Measurements from ENCODE around the gene SPATA20.

SPATA20 gene

GRCh38 chr17:50547035-50547735 is at the start of gene SPATA20:
Gene SPATA20 (plus strand): TSS chr17:50547174. CDS start chr17:50547209, 35 bp downstream.
- peak; percentile 91 for DNase-seq

- no peak for DNase-seq
Measured at GRCh38 chr17:50498021-50498874, 48.7 kb upstream of the SPATA20 start.

DNA sequence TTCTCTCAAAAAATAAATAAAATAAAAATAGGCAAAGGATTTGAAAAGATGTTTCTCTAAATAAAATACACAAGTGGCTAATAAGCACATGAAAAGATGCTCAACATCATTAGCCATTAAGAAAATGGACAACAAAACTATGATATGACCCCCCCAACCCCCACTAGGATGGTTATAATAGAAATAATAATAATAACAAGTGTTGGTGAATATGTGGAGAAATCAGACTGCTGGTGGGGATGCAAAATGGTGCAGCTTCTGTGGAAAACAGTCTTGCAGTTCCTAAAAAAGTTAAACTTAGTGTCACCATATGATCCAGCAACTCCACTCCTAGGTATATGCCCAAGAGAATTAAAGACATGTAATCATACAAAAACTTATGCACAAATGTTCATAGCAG is 47.7 kb upstream of the SPATA20 start:
- DNase-seq: no peak

- DNase-seq: no peak
Measured at GRCh38 chr17:50499721-50500120, 47.3 kb upstream of the SPATA20 start.

DNA sequence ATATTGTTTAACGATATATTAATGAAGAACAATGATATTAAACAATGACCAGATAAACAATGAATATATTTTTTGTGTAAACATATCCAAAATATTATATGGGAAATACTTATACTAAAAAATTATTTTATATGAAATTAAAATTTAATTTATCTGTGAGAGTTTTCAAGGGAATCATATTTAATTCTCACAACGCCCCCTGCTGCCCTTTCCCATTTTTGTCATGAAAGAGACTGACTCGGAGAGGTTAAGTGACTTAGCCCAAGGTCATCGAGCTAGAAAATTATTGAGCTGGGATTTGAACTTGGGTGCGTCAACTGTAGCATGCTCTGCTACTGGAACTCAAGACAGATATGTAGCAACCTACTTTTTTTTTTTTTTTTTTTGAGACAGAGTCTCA is 45.9 kb upstream of the SPATA20 start:
- DNase-seq: no peak

DNA sequence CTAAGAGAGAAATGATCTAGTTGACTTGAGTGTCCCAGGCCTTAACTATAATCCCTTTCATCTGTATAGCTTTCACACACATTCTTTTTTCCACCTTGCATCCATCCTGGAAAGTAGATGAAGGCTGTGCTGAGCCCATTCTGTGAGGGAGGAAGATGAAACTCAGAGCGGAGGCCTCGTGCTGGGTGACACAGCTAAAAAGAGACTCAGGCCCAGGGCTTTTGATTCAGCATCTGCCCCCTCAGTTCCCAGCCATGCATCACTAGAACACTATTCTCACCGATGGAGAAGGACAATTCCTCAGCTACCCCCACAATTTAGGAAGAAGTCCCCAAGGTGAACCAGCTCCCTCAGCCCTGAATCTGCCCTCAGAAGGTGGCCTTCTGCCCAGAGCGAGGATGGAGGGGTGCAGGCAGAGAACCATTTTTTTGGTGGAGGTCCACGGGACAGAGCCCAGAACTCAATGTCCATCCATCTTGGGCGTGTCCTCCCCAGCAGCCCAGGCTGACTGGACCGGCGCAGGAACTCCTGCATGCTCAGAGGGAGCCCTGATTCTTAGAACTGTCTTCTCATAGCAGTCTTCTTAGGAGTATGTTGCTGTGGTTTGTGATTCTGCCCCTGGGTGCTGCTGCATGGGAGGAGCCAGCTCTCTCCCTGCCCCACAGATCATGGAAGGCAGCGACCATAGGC is 44.5 kb upstream of the SPATA20 start:
- DNase-seq: no peak

DNA sequence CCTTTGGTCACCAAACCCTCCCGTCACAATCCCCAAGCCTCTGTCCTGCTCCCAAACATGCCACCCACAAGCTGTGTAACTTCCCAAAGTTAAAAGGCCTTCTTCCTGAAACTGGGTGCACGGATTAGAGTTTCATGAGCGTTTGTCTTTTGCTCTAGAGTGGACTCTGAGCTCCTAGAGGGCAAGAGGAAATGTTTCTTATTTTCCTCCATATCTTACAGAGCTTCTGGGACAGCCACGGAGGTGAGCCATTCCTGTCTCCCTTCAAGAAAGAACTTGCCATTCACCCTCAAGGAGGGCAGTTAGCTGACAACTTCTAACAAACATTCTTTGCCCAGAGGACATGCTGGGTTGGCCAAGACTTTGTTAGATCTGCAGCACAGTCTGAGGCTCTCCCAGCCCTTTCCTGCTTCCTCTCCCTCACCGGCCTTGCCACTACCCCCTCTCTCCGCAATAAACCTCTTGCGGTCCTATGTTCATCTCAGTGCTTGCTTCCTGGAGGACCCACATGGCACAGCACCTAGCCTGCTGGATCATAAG is 41.3 kb upstream of the SPATA20 start:
- no peak for DNase-seq

DNA sequence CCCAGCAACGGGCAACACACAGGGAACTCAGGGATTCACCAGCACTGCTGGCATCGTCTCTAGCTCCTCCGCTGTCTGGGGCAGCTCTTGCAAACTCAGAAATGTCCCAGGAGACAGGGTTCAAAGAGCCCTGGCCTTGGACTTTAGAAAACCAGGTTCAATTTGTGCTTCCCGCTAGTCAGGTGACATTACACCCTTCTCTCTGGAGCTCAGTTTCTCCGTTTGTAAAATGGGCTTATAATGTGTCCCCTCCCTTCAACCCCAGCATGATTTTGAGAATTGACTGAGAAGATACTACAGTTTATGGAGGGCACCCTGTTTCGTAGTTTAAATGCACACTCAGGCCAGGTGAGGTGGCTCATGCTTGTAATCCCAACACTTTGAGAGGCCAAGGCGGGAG is 40.7 kb upstream of the SPATA20 start:
- no peak for DNase-seq

- DNase-seq: peak; percentile 91
Measured at GRCh38 chr17:50507871-50508572, 39.0 kb upstream of the SPATA20 start, which contains the start of gene MYCBPAP. Gene MYCBPAP (plus strand): TSS chr17:50508439. CDS start chr17:50508675, 236 bp downstream.

GRCh38 chr17:50508573-50509460 is 38.2 kb upstream of the SPATA20 start:
- no peak for DNase-seq

GRCh38 chr17:50511058-50511457 is 35.9 kb upstream of the SPATA20 start:
- peak; percentile 66 for DNase-seq

GRCh38 chr17:50513495-50513894 is 33.5 kb upstream of the SPATA20 start:
- DNase-seq: no peak

DNA sequence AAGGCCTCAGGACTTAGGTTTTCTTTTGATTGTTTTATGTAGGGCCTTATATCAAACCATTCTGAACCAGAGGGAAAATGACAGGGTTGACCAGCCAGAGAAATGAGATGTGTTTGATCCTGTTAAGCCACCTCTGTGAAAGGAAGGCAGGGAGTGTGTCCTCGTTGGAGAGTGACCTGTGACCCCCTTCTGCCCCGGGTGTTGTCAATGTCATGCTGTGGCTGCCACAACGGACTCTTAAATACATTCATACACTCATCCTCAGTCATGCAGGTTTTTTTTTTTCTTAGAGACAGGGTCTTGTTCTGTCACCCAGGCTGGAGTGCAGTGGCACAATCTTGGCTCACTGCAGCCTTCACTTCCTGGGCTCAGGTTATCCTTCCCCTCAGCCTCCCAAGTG is 32.6 kb upstream of the SPATA20 start:
- no peak for DNase-seq

DNA sequence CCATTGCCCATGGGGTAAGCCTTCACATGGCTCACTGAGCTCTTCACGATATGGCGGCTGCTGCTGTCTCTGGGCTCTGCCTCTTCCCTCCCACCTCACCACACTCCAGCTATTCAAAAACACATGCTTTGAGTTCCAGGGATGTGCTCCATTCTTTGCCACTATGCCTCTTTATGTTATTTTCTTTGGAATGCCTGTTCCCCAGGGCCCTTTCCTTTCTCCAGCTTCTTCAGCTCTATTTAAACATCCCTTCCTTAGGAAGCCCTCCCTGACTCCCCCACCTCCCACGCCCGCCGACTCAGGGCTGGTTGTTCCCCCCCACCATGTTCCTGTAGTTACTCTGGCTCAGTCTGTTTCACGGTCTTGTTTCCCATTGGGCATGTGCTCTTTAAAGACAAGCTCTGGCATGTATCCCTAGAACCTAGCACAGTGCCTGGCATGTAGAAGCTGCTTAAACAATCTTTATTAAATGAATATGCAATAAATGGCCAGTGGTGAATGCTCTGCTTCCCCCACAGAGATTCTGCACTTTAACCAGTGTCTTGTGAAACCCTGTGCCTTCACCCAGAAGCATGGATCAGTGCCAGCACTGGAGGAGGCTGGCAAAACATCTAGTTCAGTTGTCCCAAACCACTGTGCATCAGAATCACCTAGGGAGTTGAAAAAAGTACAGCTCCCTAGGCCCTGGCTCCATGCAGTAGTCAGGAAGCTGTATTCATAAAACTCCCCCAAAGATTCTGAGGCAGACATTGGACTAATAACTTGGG is 31.9 kb upstream of the SPATA20 start:
- no peak for DNase-seq

DNA sequence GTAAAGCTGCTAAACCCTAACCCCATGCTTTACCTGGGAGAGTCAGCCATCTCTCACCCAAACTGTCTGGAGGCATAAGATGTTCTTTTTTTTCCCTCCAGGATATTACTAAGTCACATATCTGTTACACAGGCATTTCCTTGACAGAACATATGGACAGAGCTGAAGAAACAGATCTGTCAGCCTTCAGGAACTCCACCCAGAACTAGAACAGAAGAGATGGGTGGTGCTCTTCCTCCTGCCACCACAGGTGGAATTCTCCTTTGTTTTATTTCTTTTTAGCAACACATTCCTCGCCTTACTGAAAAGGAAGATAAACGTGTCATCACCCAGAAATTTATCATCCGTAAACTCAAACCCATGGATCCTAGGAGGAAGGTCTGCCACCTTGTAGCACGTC is 30.0 kb upstream of the SPATA20 start:
- no peak for DNase-seq

DNA sequence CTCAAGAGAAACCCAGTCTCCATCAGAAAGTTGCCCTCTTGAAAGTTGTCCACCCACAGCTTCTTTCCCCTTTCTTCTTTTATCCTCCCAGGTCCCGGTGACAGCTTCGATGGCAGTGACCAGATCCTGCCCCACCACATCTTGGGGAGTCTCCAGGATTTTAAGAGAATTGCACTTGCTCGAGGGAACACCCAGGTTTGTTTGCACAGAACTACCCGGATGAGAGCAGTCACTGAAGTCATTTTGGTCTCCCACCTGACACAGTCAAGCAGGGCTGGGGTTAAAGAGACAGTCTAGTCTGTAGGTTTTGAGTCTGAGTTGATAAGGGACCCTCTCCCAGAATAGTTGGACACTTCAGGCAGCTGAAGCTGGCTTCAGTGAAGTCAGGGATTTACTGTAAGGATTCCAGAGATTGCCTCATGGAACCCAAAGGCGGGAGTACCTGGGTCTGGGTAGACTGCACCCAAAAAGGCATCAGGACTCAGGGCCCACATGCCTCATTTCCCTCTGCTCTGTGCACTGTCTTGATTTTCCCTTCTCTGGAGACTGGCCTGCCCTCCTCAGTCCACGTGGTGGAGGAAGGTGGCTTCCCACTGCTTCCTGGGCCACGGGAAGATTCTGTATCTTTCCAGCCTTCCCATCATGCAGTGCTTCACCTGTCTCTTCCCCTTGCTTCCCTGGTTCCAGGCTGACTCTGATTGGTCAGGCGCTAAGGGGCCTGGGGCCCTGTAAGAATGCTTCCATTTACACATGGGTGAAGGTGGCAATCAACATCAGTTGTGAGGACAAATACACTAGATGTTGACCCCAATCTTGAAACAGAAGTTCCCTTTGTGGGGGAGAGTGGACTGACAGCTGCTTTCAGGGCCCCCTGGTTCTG is 29.2 kb upstream of the SPATA20 start:
- no peak for DNase-seq

GRCh38 chr17:50518384-50519023 is 28.5 kb upstream of the SPATA20 start:
- no peak for DNase-seq

DNA sequence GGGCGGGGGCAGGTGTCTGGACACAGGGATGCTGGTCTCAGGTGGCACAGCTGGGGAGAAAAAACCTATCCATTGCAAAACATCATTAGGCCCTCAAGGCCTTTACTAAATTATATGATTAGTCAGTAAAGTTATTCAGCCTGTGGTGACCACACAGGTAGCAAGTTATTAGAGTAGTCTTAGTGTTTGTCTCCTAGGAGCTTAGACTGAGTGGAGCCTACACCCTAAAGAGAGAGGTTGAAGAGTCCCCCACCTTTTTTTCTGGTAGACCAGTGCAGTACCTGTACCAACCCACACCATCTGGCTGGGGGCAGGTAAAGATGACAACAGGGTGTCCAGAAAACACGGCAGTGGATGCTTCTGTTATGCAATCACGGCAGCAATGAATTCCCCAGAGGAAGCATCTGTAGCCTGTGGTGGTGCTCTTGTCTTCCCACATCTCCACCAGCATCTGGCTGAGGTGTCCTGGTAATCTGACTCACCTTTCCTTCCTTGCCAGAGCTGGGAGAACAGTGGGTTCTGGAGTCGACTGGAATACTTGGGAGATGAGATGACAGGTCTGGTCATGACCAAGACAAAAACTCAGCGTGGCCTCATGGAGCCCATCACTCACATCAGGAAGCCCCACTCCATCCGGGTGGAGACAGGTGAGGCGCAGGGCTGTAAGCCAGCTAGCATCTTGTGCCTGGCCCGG is 27.7 kb upstream of the SPATA20 start:
- no peak for DNase-seq

GRCh38 chr17:50520483-50520882 is 26.5 kb upstream of the SPATA20 start:
- DNase-seq: no peak

Measured in activated CD8-positive, alpha-beta memory T cell treated with anti-CD3 and anti-CD28 coated beads, Interleukin-2, amount 50 U/mL, for 48 hours (primary cell).